HG02763 (cell line): ENCODE results near the gene IPP.
"Not testable (repeated sequence)": the region's sequence is repeated elsewhere in the genome, so short reads cannot be mapped to it uniquely, and the experiment has no call there.

Experiments used
- ATAC-seq: cut with Tn5 transposase; IDR thresholded peaks from one replicate; pipeline ENCODE4 v1.9.1; 2021; ENCODE audit warnings: mild to moderate bottlenecking, moderate library complexity; ENCODE audit not compliant: unreplicated experiment

Gene IPP

DNA sequence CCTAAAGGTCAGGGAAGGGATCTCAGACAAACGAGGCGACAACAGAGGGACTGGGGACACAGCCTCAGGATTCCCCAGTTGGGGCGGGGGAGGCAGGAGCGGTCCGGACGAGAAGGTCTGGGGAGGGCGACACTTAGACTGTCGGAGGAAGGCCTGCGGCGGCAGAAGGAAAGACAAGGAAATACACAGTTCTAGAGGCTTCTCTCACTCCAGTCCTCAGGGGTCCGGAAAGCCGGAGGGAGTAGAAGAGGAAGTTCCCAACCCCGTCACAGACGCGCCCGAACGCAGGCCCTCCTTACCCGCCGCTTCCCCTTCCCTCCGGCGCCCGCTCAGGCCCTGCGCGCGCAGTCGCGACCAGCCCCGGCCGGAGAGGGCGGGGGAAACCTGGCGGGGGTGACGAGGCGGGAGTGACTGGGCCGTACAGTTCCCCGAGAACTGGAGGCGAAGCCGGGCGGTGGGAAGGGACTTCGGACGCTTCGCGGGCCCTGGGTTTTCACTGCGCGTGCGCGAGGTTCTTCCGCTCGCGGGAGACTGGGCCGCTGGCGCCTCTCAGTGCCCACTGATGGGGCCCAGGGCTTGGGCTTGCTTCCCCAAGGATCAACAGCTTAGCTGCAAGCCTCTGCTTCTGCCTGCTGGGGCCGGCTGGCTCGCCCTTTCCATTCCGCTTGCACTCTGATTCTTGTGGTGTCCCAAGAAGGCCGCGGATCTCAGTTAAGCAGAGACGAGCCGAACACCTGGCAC is at the start of gene IPP:
TSS of gene IPP (minus strand) at position 356 of the 741 bp plus-strand sequence. CDS start 4,242 bp downstream, outside the sequence.
- ATAC-seq = peak; percentile 89

DNA sequence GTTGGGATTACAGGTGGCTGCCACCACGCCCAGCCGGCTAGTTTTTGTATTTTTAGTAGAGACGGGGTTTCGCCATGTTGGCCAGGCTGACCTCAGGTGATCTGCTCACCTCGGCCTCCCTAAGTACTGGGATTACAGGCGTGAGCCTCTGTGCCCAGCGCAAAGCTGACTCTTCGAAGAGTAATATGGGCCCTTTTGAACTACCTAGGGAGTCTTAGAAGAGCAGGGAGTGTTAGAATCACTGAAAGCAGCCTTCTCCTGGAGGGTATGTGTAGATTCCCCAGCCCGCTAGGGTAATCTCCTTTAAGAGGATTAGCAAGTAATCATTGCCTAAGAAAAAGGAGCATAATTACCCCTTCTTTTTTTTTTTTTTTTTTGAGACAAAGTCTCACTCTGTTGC is 46.5 kb upstream of the IPP start:
- no peak for ATAC-seq

DNA sequence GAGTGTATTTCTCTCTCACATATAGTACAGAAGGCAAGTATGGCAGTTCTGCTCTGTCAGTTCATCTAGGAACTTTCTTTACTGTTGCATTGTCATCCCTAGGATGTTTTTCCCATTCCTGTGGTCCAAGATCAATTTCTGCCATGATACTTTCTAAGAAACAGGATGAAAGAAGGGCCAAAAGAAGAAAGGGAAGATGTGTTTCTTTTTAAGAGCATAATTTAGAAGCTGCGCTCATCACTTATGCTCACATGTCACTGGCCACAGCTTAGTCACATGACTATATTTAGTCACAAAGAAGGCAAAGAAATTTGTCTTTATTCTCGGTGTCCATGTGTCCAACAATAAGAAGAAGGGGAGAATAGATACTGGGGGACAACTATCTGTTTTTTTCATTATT is 45.9 kb upstream of the IPP start:
- ATAC-seq = no peak

DNA sequence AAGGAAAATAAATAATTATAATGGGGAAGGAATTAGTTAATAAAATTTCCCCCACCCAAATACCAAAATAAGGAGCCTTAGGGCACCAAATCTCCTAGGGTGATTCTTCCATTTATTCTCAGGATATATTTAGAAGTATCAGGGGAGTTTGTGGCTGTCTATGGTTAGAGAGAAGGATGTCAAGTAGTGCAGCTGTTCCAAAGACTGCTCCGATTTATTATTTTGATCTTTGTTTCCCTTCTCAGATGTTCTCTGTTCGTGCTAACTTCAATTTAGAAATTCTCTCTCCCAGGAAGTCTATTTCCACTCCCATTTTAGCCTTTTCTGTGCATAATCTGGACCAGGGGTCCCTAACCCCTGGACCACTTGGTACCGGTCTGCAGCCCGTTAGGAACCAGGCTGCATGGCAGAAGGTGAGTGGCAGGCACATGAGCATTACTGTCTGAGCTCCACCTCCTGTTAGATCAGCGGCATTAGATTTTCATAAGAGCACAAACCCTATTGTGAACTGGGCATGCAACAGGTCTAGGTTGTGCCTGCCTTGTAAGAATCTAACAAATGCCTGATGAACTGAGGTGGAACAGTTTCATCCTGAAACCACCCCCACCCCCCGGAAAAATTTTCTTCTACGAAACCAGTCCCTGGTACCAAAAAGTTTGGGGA is 43.6 kb upstream of the IPP start:
- ATAC-seq = no peak

DNA sequence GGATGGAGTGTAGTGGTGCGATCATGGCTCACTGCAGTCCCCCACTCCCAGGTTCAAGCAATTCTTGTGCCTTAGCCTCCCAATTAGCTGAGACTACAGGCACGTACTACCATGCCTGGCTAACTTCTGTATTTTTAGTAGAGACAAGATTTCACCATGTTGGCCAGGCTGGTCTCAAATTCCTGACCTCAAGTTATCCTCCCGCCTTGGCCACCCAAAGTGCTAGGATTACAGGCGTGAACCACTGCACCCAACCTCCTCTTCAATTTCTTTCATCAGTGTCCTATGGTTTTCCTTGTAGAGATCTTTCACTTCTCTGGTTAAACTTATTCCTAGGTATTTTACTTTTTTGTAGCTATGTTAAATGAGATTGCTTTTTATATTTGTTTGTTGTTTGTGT is 42.3 kb upstream of the IPP start:
- no peak for ATAC-seq

DNA sequence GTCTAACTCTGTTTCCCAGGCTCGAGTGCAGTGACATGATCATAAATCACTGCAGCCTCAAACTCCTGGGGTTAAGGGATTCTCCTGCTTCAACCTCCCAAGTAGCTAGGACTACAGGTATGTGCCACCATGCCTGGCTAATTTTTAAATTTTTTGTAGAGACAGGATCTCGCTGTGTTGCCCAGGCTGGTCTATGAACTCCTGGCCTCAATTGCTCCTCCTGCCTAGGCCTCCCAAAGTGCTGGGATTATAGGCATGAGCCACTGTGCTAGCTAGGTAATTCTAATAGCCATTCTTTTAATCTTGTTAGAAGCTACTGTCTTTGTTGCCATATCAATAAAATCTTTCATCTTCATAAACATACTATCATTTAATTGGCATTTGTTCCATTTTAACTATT is 39.1 kb upstream of the IPP start:
- ATAC-seq = no peak

DNA sequence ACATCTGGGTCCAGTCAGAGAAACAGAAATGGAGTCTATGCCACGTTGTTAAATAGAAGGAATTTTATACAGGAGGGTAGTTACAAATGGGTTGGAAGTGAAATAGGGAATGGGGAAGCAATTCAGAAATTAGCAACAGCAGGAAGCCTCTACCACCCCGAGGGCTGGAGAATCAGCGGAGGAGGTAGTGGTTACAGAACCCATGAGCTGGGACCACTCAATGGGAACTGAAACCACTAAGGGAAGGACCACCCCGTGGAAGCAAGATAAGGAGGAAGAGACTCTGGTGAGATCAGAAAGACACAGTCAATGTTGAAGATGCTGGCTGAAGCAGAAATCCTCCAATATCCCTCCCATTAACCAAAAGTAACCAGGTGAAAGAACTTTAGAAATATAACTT is 37.5 kb upstream of the IPP start:
- no peak for ATAC-seq

DNA sequence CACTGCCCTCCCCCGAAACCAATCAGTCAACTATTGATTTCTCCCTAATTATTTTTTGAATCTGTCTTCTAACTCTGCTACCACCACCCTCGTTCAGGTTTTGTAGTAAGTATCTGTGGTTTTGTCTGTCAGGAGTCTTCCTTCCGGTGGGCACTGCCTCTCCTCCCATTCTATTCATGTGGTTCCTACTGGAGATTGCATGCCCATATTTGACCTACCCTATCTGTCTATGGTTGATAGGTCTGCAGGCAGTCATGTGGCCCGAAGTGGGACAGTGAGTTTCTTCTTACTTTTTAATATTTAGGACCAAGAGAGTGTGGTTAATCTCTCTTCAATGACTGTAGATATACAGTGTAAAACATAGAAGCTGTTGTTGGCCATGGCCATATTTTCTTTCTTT is 35.1 kb upstream of the IPP start:
- ATAC-seq = no peak

DNA sequence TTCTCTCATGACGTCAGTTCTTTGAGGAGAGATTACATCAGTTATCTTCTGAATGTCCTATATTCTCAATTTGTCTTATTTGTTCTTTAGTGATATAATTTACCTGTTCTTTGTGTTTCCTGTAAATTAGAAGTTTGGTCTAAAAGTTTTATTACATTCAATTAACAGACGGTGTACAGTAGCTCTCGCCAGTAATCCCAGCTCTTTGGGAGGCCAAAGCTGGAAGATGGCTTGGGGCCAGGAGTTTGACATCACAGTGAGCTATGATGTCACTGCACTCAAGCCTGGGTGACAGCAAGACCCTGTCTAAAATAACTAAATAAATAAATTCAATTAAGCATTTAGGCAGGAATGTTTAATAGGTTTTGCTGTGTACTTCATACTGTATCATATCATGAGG is 25.3 kb upstream of the IPP start:
- ATAC-seq = no peak

DNA sequence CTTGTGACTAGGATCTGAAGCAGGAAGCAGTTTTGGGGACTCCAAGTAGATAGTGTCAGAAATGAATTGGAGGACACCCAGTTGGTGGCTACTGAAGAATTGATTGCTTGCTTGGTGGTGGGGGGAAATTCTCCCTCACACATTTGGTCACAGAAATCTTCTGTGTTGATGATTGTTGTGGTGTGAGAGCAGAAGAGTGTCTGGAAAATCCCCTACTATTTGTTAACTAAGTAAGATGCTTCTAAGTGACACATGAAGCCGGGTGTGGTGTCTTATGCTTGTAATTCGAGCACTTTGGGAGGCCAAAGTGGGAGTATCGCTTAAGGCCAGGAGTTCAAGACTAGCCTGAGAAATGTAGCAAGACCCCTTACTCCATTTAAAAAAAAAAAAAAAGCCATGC is 22.5 kb upstream of the IPP start:
- no peak for ATAC-seq

DNA sequence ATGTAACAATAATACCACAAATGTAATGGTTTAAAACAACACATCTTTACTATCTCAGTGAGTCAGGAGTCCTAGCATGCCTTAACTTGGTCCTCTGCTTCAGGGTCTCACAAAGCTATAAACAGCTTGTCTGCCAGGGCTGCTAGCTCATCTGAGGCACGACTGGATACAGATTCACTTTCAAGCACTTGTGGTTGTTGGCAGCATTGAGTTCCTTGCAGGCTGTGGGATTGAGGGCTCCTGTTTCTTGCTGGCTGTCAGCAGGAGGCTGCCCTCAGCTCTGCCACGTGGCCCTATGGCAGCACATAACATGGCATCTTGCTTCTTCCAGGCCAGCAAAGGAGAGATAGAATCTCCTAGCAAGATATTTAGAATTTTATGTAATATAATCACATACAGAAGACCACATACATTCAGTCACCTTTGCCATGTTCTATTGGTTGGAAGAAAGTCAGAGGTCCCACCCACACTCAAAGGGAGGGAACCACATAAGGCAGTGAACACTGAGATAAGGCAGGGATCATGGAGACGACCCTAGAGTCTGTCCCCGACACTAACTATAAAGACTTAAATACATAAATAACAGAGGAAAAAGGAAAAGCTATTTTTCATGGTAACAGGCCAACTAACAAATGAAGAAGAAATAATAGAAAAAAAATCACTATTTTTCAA is 18.9 kb upstream of the IPP start:
- no peak for ATAC-seq

DNA sequence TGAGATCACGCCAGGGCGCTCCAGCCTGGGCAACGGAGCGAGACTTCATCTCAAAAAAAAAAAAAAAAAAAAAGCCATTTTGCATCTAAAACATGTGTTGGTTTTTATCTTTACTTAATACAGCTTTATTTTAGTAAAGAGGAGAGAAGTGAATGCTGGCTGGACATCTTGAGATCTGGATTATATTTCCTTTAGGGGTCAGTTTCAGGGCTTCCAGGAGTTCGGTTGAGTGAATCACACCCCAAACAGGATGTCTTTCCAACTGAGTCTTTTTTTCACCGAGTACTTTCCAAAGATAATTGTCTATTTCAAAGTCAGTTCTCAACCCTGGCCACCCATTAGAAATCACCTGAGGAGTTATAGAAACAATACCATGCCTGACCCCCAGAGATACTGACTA is 16.6 kb upstream of the IPP start:
- ATAC-seq = no peak

DNA sequence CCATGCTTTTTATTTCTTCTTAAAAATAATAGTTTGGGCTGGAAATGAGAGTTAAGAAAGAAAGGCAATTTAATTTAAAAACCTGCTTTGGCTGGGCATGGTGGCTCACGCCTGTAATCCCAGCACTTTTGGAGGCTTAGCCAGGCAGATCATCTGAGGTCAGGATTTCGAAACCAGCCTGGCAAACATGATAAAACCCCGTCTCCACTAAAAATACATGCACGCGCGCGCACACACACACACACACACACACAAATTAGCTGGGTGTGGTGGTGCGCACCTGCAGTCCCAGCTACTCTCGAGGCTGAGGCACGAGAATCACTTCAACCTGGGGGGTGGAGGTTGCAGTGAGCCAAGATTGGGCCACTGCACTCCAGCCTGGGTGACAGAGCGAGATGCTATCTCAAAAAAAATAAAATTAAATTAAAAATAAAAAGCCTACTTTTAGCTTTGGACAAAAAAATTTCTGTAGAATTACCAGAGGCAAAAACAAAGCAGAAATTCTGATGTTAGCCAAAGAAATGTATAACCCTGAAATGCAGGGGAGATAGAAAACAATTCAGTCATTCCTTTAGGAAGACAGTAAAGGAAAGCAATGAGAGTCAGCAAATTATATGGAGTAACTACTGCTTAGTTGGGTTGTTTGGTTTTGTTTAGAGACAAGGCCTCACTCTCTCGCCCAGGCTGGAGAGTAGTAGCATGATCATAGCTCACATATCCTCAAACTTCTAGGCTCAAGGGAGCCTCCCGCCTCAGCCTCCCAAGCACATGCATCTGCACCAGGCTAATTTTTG is 15.7 kb upstream of the IPP start:
- no peak for ATAC-seq

DNA sequence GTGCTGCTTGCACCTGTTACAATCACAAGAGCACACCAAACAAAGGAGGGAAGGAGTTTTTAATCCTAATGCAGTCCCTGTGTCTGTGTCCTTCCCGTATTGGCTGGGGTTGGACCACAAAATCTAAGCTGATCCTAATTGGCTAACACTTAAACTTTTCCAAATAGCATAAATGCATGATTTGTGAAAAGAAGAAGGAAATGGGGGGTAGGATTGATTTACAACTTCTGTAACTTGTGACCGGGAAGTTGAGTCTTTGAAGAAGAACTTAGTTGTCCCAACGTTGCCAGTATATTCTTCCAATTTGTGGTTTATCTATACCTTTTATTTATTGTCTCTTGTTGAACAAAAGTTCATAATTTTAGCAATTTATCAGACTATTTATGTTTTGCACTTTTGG is 11.8 kb upstream of the IPP start:
- ATAC-seq = no peak

DNA sequence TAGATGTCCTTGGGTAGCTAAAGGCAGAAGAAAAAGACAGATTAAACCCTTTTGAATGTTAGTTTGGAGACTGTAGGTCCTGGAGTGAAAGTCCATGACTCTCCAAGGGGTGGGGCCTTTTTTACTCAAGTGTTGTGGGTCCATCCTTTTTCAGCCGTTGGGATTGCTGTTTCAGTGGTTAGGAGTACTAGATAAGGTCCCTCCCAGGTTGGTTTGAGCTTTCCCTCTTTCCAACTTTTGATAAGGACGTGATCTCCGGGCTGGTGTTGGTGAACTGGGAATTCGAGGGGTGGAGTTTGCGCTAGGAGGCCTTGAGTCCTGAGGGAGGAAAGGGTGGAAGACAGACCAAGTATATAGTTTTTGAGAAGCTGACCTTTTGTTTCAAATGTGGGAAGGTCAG is 5.2 kb upstream of the IPP start:
- ATAC-seq = no peak

DNA sequence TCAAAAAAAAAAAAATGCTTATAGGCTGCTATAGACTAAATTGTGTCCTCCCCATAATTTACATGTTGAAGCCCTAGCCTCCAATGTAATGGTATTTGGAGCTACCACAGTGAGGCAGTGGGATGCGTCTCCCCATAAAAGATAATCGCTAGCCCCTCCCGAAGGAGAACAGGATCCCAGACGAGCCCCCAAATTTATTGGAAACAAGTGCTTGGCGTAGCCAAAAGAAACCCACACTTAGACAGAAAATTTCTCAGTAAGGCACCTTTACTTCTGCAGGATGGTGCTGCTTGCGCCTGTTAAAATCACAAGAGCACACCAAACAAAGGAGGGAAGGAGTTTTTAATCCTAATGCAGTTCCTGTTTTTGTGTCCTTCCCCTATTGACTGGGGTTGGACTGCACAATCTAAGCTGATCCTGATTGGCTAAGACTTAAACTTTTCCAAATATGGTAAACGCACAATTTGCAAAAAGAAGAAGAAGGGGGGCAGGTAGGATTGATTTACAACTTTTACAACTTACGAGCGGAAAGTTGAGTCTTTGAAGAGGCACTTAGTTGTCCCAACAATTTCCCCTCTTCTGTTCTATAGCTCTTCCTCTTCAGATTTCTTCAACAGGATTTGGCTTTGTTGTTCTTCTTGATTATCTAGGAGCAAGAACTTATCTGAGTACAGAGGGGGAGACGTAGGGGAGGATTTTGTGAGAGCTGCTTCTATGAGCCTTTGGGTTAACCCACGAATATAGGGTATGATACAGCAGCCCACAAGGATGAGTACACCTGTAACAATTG is 3.0 kb upstream of the IPP start:
- no peak for ATAC-seq

DNA sequence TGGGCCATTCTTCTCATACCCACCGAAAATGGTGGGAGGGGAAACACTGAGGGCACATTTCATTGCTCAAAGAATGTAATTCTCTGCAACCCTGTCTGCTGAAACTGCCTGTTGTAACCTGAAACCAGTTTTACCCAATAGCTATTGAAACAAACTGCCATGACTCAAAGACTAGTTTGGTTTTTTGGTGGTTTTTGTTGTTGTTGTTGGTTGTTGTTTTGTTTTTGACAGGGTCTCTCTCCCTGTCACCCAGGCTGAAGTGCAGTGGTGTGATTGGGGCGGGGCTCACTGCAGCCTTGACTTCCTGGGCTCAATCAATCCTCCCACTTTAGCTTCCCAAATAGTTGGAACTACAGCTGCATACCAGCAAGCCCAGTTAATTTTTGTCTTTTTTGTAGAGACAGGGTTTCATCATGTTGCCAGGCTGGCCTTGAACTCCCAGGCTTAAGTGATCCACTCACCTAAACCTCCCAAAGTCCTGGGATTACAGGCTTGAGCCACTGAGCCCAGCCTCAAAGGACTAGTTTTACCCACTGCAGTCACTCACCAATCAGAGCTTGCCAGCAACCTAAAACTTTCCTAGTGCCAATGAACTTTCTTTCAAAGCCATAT is 2.1 kb upstream of the IPP start:
- no peak for ATAC-seq

DNA sequence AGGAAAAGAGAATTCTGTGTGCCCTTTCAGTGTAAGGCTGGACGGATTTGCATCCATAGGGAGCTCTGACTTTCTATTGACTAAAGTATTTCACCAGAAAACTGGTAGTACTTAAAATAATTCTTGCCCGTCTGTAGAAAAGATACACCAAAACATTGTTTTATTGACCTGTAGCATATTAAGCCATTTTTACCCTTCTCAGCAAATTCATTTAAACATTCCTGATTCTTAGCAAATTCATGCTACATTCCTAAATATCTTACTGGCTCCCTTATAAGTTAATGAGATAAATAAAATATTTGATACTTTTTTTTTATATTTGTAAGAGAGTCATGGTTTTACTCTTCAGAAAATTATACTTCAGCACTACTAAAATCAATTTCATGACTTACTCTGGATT is 1.6 kb upstream of the IPP start:
- no peak for ATAC-seq

DNA sequence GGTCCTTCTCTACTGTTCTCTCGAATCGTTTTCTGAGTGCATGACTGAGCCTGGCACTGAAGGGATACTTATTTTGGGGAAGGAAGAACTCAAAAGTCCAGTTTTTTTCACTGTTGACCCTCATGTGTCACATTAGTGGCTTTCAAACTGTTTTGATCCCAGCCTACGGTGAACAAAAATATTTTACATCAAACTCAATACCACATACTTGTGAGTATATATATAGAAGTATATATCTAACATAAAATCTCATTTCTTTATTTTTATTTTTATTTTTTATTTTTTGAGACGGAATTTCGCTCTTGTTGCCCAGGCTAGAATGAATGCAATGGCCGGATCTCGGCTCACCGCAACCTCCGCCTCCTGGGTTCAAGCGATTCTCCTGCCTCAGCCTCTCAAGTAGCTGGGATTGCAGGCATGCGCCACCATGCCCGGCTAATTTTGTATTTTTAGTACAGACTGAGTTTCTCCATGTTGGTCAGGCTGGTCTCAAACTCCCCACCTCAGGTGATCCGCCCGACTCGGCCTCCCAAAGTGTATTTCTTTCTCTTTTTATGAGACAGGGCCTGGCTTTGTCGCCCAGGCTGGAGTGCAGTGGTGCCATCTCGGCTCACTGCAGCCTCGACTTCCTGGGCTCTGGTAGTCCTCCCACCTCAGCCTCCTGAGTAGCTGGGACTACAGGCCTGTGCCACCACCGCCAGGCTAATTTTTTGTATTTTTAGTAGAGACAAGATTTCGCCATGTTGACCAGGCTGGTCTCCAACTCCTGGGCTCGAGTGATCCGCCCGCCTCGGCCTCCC is 786 bp upstream of the IPP start:
- not testable (repeated sequence) for ATAC-seq
